IMR-90 (cell line): ENCODE measurements around the gene BCL11A. TPM values are rescaled to one million over a fixed set of nuclear protein-coding genes. Genes with fewer than 3 reads are reported as not detected.

ENCODE experiments used
- ATAC-seq: fragments of 200-7000 bp; cut with Tn5 transposase; 2 replicates; pipeline ENCODE4 v1.9.1; 2020; ENCODE audit warnings: low read depth, mild to moderate bottlenecking, moderate library complexity
- BruUV-seq: library from RNA; stranded (reverse); fragments of 400-500 nt; replicated peaks from 2 replicates; lab custom pipeline; 2021; lab: Mats Ljungman, UMichigan
- CTCF ChIA-PET: fragments of 300-600 bp; formaldehyde crosslinking; extraction: SDS; loops from one replicate; lab custom pipeline; 2021; ENCODE audit warnings: antibody characterized with exemption; lab: Yijun Ruan, JAX
- POLR2A ChIA-PET: fragments of 300-600 bp; sonication (Branson Sonifier 250); formaldehyde crosslinking; loops from one replicate; lab custom pipeline; 2022; ENCODE audit warnings: antibody characterized with exemption; ENCODE audit not compliant: unreplicated experiment; lab: Charles Lee
- DNase-seq: peaks from one replicate; pipeline ENCODE4 v3.0.0; 2013
- H2AFZ ChIP-seq: replicated peaks from 2 replicates; pipeline ENCODE3; 2013; ENCODE audit warnings: low read length, mild to moderate bottlenecking; ENCODE audit not compliant: poor library complexity
- H2AK5ac ChIP-seq: 2 replicates; pipeline ENCODE4 v1.6.1; 2013; ENCODE audit warnings: low read depth, low read length, inconsistent platforms
- H2AK9ac ChIP-seq: replicated peaks from 2 replicates; pipeline ENCODE3; 2013; ENCODE audit warnings: mild to moderate bottlenecking, low read depth, low read length, moderate library complexity; ENCODE audit not compliant: poor library complexity
- H2BK120ac ChIP-seq: 2 replicates; pipeline ENCODE4 v1.6.1; 2013; ENCODE audit warnings: low read depth, low read length, inconsistent platforms
- H2BK15ac ChIP-seq: 3 replicates; pipeline ENCODE4 v1.6.1; 2013; ENCODE audit warnings: low read depth, low read length, inconsistent platforms
- H2BK20ac ChIP-seq: 2 replicates; pipeline ENCODE4 v1.6.1; 2013; ENCODE audit warnings: low read depth, mild to moderate bottlenecking, inconsistent platforms, low read length, moderate library complexity
- H2BK5ac ChIP-seq: 2 replicates; pipeline ENCODE4 v1.6.1; 2013; ENCODE audit warnings: mild to moderate bottlenecking, low read depth, low read length, inconsistent platforms; ENCODE audit not compliant: poor library complexity, severe bottlenecking
- H3K14ac ChIP-seq: replicated peaks from 2 replicates; pipeline ENCODE4 v1.6.1; 2013; ENCODE audit warnings: low read depth, low read length, inconsistent platforms
- H3K18ac ChIP-seq: 2 replicates; pipeline ENCODE4 v1.6.1; 2013; ENCODE audit warnings: low read depth, low read length, control low read depth
- H3K23ac ChIP-seq: 2 replicates; pipeline ENCODE4 v1.6.1; 2013; ENCODE audit warnings: low read depth, low read length, inconsistent platforms
- H3K27ac ChIP-seq: 2 replicates; pipeline ENCODE4 v1.5.1; 2013; ENCODE audit warnings: mild to moderate bottlenecking, control low read depth, low read length; ENCODE audit not compliant: insufficient read depth
- H3K27me3 ChIP-seq: 2 replicates; pipeline ENCODE4 v1.6.1; 2013; ENCODE audit warnings: low read length; ENCODE audit not compliant: control insufficient read depth, insufficient read depth
- H3K36me3 ChIP-seq: 2 replicates; pipeline ENCODE4 v1.6.1; 2013; ENCODE audit warnings: low read length, mixed read lengths; ENCODE audit not compliant: control insufficient read depth, insufficient read depth
- H3K4ac ChIP-seq: 2 replicates; pipeline ENCODE4 v1.6.1; 2013; ENCODE audit warnings: low read depth, low read length, inconsistent platforms
- H3K4me1 ChIP-seq: 2 replicates; pipeline ENCODE4 v1.6.1; 2013; ENCODE audit warnings: low read length, mixed read lengths; ENCODE audit not compliant: control insufficient read depth, insufficient read depth
- H3K4me2 ChIP-seq: 2 replicates; pipeline ENCODE4 v1.6.1; 2013; ENCODE audit warnings: low read depth, mild to moderate bottlenecking, control low read depth, low read length, moderate library complexity
- H3K4me3 ChIP-seq: 2 replicates; pipeline ENCODE4 v1.5.1; 2013; ENCODE audit warnings: low read depth, mild to moderate bottlenecking, control low read depth, low read length, moderate library complexity; ENCODE audit not compliant: insufficient read depth
- H3K56ac ChIP-seq: 2 replicates; pipeline ENCODE4 v1.6.1; 2013; ENCODE audit warnings: low read length, inconsistent platforms; ENCODE audit not compliant: insufficient read depth; ENCODE audit errors: extremely low read depth
- H3K79me1 ChIP-seq, 2 experiments: 2 replicates each; pipeline ENCODE4 v1.6.1; 2013; ENCODE audit warnings: low read length in 2 of 2, inconsistent platforms in 1 of 2, low read depth in 1 of 2
- H3K9ac ChIP-seq: 2 replicates; pipeline ENCODE4 v1.6.1; 2013; ENCODE audit warnings: low read depth, low read length, control low read depth
- H3K9me1 ChIP-seq: 2 replicates; pipeline ENCODE4 v1.6.1; 2013; ENCODE audit warnings: low read length, inconsistent platforms; ENCODE audit not compliant: insufficient read depth
- H3K9me3 ChIP-seq: 2 replicates; pipeline ENCODE4 v1.6.1; 2013; ENCODE audit warnings: low read length; ENCODE audit not compliant: control insufficient read depth, insufficient read depth
- H4K20me1 ChIP-seq: 2 replicates; pipeline ENCODE4 v1.6.1; 2013; ENCODE audit warnings: low read length, inconsistent platforms; ENCODE audit not compliant: insufficient read depth
- H4K5ac ChIP-seq: 2 replicates; pipeline ENCODE4 v1.6.1; 2013; ENCODE audit warnings: mild to moderate bottlenecking, low read depth, low read length, control low read depth
- H4K8ac ChIP-seq, 2 experiments: 2 replicates each; pipeline ENCODE4 v1.6.1; 2013; ENCODE audit warnings: low read depth in 2 of 2, low read length in 2 of 2, control low read depth in 1 of 2, inconsistent platforms in 1 of 2
- H4K91ac ChIP-seq: 2 replicates; pipeline ENCODE4 v1.6.1; 2013; ENCODE audit warnings: low read depth, low read length, inconsistent platforms; ENCODE audit not compliant: insufficient read depth
- CHD1 ChIP-seq: IDR thresholded peaks from 2 replicates; pipeline ENCODE4 v1.6.1; 2012; ENCODE audit warnings: low read depth, low read length, improper control_type of control experiment
- MAZ ChIP-seq: IDR thresholded peaks from 2 replicates; pipeline ENCODE4 v1.6.1; 2012; ENCODE audit warnings: low read depth, mild to moderate bottlenecking, low read length, improper control_type of control experiment, moderate library complexity, borderline replicate concordance
- WGBS, 2 experiments: methylation state at CpG; one replicate each; pipeline versions ENCODE4 v1.1.5 to v1.1.7; 2013; ENCODE audit warnings: missing lambda C conversion rate in 2 of 2; ENCODE audit not compliant: insufficient read length in 1 of 2; ENCODE audit errors: extremely low coverage in 2 of 2; 5-methylcytosine and 5-hydroxymethylcytosine counted together
- dilution Hi-C: fragments of 300-500 bp; cut with HindIII; formaldehyde crosslinking; loops from one replicate; pipeline ENCODE4 v1.14.3; 2018; ENCODE audit warnings: low sequenced_read_pairs; ENCODE audit not compliant: unreplicated experiment
- in situ Hi-C: fragments of 300-500 bp; cut with MboI; formaldehyde crosslinking; loops from 3 replicates; pipeline ENCODE4 v1.14.3; 2019; ENCODE audit warnings: low sequenced_read_pairs, inconsistent platforms, mixed read lengths
- intact Hi-C: fragments of 100-400 bp; cut with micrococcal nuclease; formaldehyde crosslinking; loops from 2 replicates; pipeline ENCODE4 v1.10.0; 2022
- polyA plus RNA-seq, 3 experiments: library from polyadenylated mRNA; depleted of rRNA; stranded (reverse); fragments of >200 nt; gene quantifications; 2 replicates each; pipeline ENCODE4 v1.2.3, GENCODE V29; 2012; ENCODE audit warnings: low replicate concordance in 1 of 3
- total RNA-seq: library from RNA; depleted of rRNA; stranded (reverse); fragments of >200 nt; gene quantifications from 2 replicates; pipeline ENCODE4 v1.2.3, GENCODE V29; 2012

Gene BCL11A
- total and polyA plus RNA-seq, 2 of the 4 experiments (the other 2 are of a cell fraction): 1.0 to 1.1 TPM

GRCh38 chr2:60536746-60537145, 16.7 kb downstream of the BCL11A start:
- dilution Hi-C loops: no loop called here
- intact Hi-C loops: no loop called here
- H3K18ac ChIP-seq: no peak overlapping the region
- H2BK20ac ChIP-seq: no peak overlapping the region
- no peak overlapping the region for H4K91ac ChIP-seq
- H4K8ac ChIP-seq: no peak overlapping the region
- no peak overlapping the region for H3K4me3 ChIP-seq
- no peak overlapping the region for H4K5ac ChIP-seq
- H3K27ac ChIP-seq: no peak overlapping the region
- in situ Hi-C loops: no loop called here
- WGBS, 2 experiments: no CpG with 5 or more reads among the region's 1 CpG
- H2AK9ac ChIP-seq: no peak overlapping the region
- H3K9ac ChIP-seq: no peak overlapping the region
- BruUV-seq: no TSS peak
- H3K9me1 ChIP-seq: no peaks in the 10 kb centered on the region
- ChIA-PET POLR2A (no interaction called here), CTCF (no interaction called here)
- no peak for ATAC-seq
- H2AFZ ChIP-seq: no peak overlapping the region
- no peak overlapping the region for H2BK120ac ChIP-seq
- H4K20me1 ChIP-seq: no peaks in the 10 kb centered on the region
- no peak overlapping the region for H3K4ac ChIP-seq
- H3K79me1 ChIP-seq: no peaks in the 10 kb centered on the region
- no peaks in the 10 kb centered on the region for H3K36me3 ChIP-seq
- H3K56ac ChIP-seq: no peak overlapping the region
- H3K9me3 ChIP-seq: no peaks in the 10 kb centered on the region
- H2BK15ac ChIP-seq: no peak overlapping the region
- no peak overlapping the region for H3K14ac ChIP-seq
- H3K4me1 ChIP-seq: peaks cover 1% of the 10 kb centered on the region; the same call in 1 of the 2 replicates
- peaks cover 28% of the 10 kb centered on the region for H3K27me3 ChIP-seq
- H2AK5ac ChIP-seq: no peak overlapping the region
- H3K23ac ChIP-seq: no peak overlapping the region; the same call in 1 of the 2 replicates
- no peak overlapping the region for H2BK5ac ChIP-seq
- DNase-seq: no peak
- H3K4me2 ChIP-seq: no peak overlapping the region
- TF ChIP-seq CHD1: no peak
- no peak for TF ChIP-seq MAZ
